K562 (cell line): ENCODE results near the gene BCL2L1. TPM values are rescaled to one million over a fixed set of nuclear protein-coding genes. Genes with fewer than 3 reads are reported as not detected.

Source experiments
- E2F5 ChIP-seq: sonication (generic); formaldehyde crosslinking; IDR thresholded peaks from 2 replicates; pipeline ENCODE4 v1.8.0; 2022; ENCODE audit warnings: mild to moderate bottlenecking, missing genetic modification reagents
- ETV5 ChIP-seq: sonication (generic); formaldehyde crosslinking; IDR thresholded peaks from 2 replicates; pipeline ENCODE4 v1.4.0; 2020; ENCODE audit warnings: low read depth, mild to moderate bottlenecking, missing genetic modification reagents
- GATA2 ChIP-seq: sonication (generic); formaldehyde crosslinking; IDR thresholded peaks from 2 replicates; pipeline ENCODE4 v1.4.0; 2020; ENCODE audit warnings: mild to moderate bottlenecking, missing genetic modification reagents
- NR2C2 ChIP-seq, 2 experiments: fragments of 200-800 bp in 1 of 2; sonication (Bioruptor generic) in 1 of 2; sonication (generic) in 1 of 2; formaldehyde crosslinking in 1 of 2; IDR thresholded peaks; 2 replicates each; pipeline versions ENCODE4 v1.6.1 to v1.8.0; 2016 to 2022; ENCODE audit warnings: mild to moderate bottlenecking in 1 of 2, missing compliant biosample characterization in 1 of 2, missing genetic modification characterization in 1 of 2, missing genetic modification reagents in 1 of 2
- PHF20 ChIP-seq: fragments of 450-650 bp; IDR thresholded peaks from 2 replicates; pipeline ENCODE4 v1.6.1; 2018; ENCODE audit not compliant: partially characterized antibody
- PHF21A ChIP-seq: fragments of 450-650 bp; IDR thresholded peaks from 2 replicates; pipeline ENCODE4 v1.6.1; 2017; ENCODE audit warnings: low read depth, borderline replicate concordance
- PRPF4 ChIP-seq: fragments of 200-400 bp; formaldehyde crosslinking; IDR thresholded peaks from one replicate; pipeline ENCODE4 v1.6.1; 2017; ENCODE audit warnings: low read length, low read depth, mild to moderate bottlenecking; ENCODE audit not compliant: insufficient read depth, poor library complexity, severe bottlenecking
- RBM17 ChIP-seq: fragments of 200-400 bp; formaldehyde crosslinking; IDR thresholded peaks from 2 replicates; pipeline ENCODE4 v1.6.1; 2017; ENCODE audit warnings: low read depth, mild to moderate bottlenecking, low read length, borderline replicate concordance
- SMARCA4 ChIP-seq: fragments of 450-650 bp; IDR thresholded peaks from 2 replicates; pipeline ENCODE4 v1.6.1; 2016
- TCF3 ChIP-seq: sonication (generic); formaldehyde crosslinking; IDR thresholded peaks from 2 replicates; pipeline ENCODE4 v1.4.0; 2020; ENCODE audit warnings: mild to moderate bottlenecking, missing genetic modification reagents
- USF1 ChIP-seq: sonication (generic); formaldehyde crosslinking; IDR thresholded peaks from 2 replicates; pipeline ENCODE4 v1.9.0; 2022; ENCODE audit warnings: mild to moderate bottlenecking, missing genetic modification reagents
- ZBTB9 ChIP-seq: fragments of 450-650 bp; formaldehyde crosslinking; IDR thresholded peaks from 2 replicates; pipeline ENCODE4 v1.4.0; 2020; ENCODE audit warnings: mild to moderate bottlenecking, moderate library complexity
- ZFX ChIP-seq: sonication (generic); formaldehyde crosslinking; IDR thresholded peaks from 2 replicates; pipeline ENCODE4 v1.8.0; 2022; ENCODE audit warnings: mild to moderate bottlenecking, missing genetic modification reagents, moderate library complexity
- ZNF263 ChIP-seq: sonication (generic); formaldehyde crosslinking; IDR thresholded peaks from 2 replicates; pipeline ENCODE4 v1.8.0; 2022; ENCODE audit warnings: mild to moderate bottlenecking, missing genetic modification reagents, borderline replicate concordance
- ZNF584 ChIP-seq: fragments of 200-800 bp; sonication (Bioruptor generic); IDR thresholded peaks from 2 replicates; pipeline ENCODE4 v1.6.1; 2016; ENCODE audit warnings: low read depth, mild to moderate bottlenecking, missing genetic modification characterization, missing compliant biosample characterization
- ZNF609 ChIP-seq: sonication (generic); formaldehyde crosslinking; IDR thresholded peaks from 2 replicates; pipeline ENCODE4 v1.8.1; 2023; ENCODE audit warnings: missing genetic modification reagents, mild to moderate bottlenecking, borderline replicate concordance
- ZNF766 ChIP-seq: fragments of 200-800 bp; sonication (Bioruptor generic); conservative IDR thresholded peaks from 2 replicates; pipeline ENCODE4 v1.6.1; 2016; ENCODE audit warnings: missing genetic modification characterization, missing compliant biosample characterization
- polyA plus RNA-seq, 8 experiments: library from polyadenylated mRNA; depleted of rRNA in 4 of 8; stranded (reverse) in 5 of 8; unstranded in 3 of 8; fragments of >200 nt; fragmentation: Nextera tagmentation in 2 of 8; fragmentation: Illumina TruSeq in 1 of 8; extraction: Ambion mirVana in 2 of 8; extraction: Trizol in 1 of 8; gene quantifications; 2 replicates each; pipeline versions ENCODE4 v1.2.1 to v1.2.3, GENCODE V29; 2011 to 2014; ENCODE audit warnings: inconsistent platforms in 1 of 8, missing spikeins in 1 of 8
- total RNA-seq, 7 experiments: library from RNA; depleted of rRNA in 6 of 7; stranded (reverse); fragments of >200 nt in 6 of 7; fragmentation: Illumina TruSeq in 2 of 7; extraction: Trizol in 2 of 7; gene quantifications; 2 replicates each; pipeline versions ENCODE4 v1.2.1 to v1.2.3, GENCODE V29; 2011 to 2021; ENCODE audit warnings: low replicate concordance in 1 of 7

Gene BCL2L1
- total and polyA plus RNA-seq, 9 of the 15 experiments (the other 6 are each of a cell fraction or from before 2014, with no cell fraction given), result 3.3 to 182 (median 120) TPM

GRCh38 chr20:31716818-31717477 lies 5.7 kb downstream of the BCL2L1 start (continued):
- TF ChIP-seq ZNF609 (CRISPR knock-in tag), result no peak
- TF ChIP-seq SMARCA4, result peak; percentile 55; the same call in 1 of the 2 replicates
- TF ChIP-seq TCF3 (CRISPR knock-in tag), result 0 out of 2 replicates have a peak, but pooled peaks have one; percentile 9
- no peak for TF ChIP-seq RBM17
- 0 out of 2 replicates have a peak, but pooled peaks have one; percentile 42 for TF ChIP-seq ZNF584 (CRISPR knock-in tag)
- no peak for TF ChIP-seq E2F5
- TF ChIP-seq PRPF4, result no peak
- peak; percentile 17; the same call in 1 of the 2 replicates for TF ChIP-seq GATA2 (CRISPR knock-in tag)
- TF ChIP-seq USF1 (CRISPR knock-in tag), result no peak
- no peak for TF ChIP-seq PHF21A
- 0 out of 2 replicates have a peak, but pooled peaks have one; percentile 33 for TF ChIP-seq ZNF766 (CRISPR knock-in tag)
- TF ChIP-seq PHF20, result no peak
- TF ChIP-seq ETV5 (CRISPR knock-in tag), result 0 out of 2 replicates have a peak, but pooled peaks have one; percentile 25
- TF ChIP-seq NR2C2 (CRISPR knock-in tag; IDR thresholded peaks at IDR 0.05), result no peak
- peak; percentile 20; the same call in 1 of the 2 replicates for TF ChIP-seq NR2C2 (tag; IDR thresholded peaks at IDR 0.05)
- TF ChIP-seq ZBTB9 (CRISPR knock-in tag), result no peak
- TF ChIP-seq ZFX, result peak; percentile 25; the same call in 1 of the 2 replicates
- TF ChIP-seq ZNF263 (CRISPR knock-in tag), result peak; percentile 61; the same call in 1 of the 2 replicates
